Endothelial cell of umbilical vein (primary cell): ENCODE measurements around the gene METTL24. TPM values are rescaled to one million over a fixed set of nuclear protein-coding genes. Genes with fewer than 3 reads are reported as not detected.

Source experiments
- BruUV-seq: library from RNA; stranded (reverse); fragments of 400-500 nt; replicated peaks from 2 replicates; lab custom pipeline; 2021; lab: Mats Ljungman, UMichigan
- CTCF ChIA-PET: fragments of 300-600, 350-600 bp; sonication (Branson Sonifier 250); formaldehyde crosslinking; loops from one replicate; lab custom pipeline; 2021; ENCODE audit warnings: antibody characterized with exemption, inconsistent platforms; lab: Charles Lee
- POLR2A ChIA-PET: fragments of 300-600, 350-600 bp; sonication (Branson Sonifier 250); formaldehyde crosslinking; loops from one replicate; lab custom pipeline; 2021; ENCODE audit warnings: antibody characterized with exemption, inconsistent platforms; lab: Charles Lee
- DNase-seq: peaks from one replicate; pipeline ENCODE4 v3.0.0-alpha.2; 2011; ENCODE audit warnings: low read depth, low spot score
- FAIRE-seq: peaks from 2 replicates; lab custom pipeline; 2011; peaks lifted over from hg19 to GRCh38; lab: Jason Lieb, UNC
- H2AFZ ChIP-seq: 2 replicates; pipeline ENCODE4 v1.6.0; 2012; ENCODE audit warnings: low read depth, low read length, control low read depth, inconsistent platforms
- H3K27ac ChIP-seq: 2 replicates; pipeline ENCODE4 v1.5.1; 2011; ENCODE audit warnings: low read depth, mild to moderate bottlenecking, control low read depth, low read length, moderate library complexity; ENCODE audit not compliant: insufficient read depth
- H3K27me3 ChIP-seq, 2 experiments: 2 replicates each; pipeline versions ENCODE4 v1.6.0 to v1.6.1; 2011; ENCODE audit warnings: low read length in 2 of 2, mixed read lengths in 1 of 2; ENCODE audit not compliant: control insufficient read depth in 2 of 2, insufficient read depth in 2 of 2
- H3K36me3 ChIP-seq, 2 experiments: 2 replicates in 1 of 2; 3 replicates in 1 of 2; pipeline ENCODE4 v1.5.1; 2011; ENCODE audit warnings: low read length in 2 of 2, mild to moderate bottlenecking in 1 of 2, moderate library complexity in 1 of 2; ENCODE audit not compliant: control insufficient read depth in 2 of 2, insufficient read depth in 2 of 2; ENCODE audit errors: extremely low read depth in 1 of 2
- H3K4me1 ChIP-seq: 3 replicates; pipeline ENCODE4 v1.5.1; 2011; ENCODE audit warnings: mild to moderate bottlenecking, low read length; ENCODE audit not compliant: control insufficient read depth, insufficient read depth; ENCODE audit errors: extremely low read depth
- H3K4me2 ChIP-seq: 2 replicates; pipeline ENCODE4 v1.6.1; 2011; ENCODE audit warnings: low read length, control low read depth, mixed read lengths; ENCODE audit not compliant: insufficient read depth
- H3K4me3 ChIP-seq, 3 experiments: fragments of 200-600 bp in 1 of 3; sonication (generic), shearing (Covaris generic) in 1 of 3; replicated peaks in 1 of 3; 2 replicates each; pipeline ENCODE4 v1.5.1; 2011 to 2016; ENCODE audit warnings: control low read depth in 3 of 3, low read length in 3 of 3, mild to moderate bottlenecking in 2 of 3, inconsistent platforms in 1 of 3, low read depth in 1 of 3, moderate library complexity in 1 of 3; ENCODE audit not compliant: insufficient read depth in 1 of 3
- H3K79me2 ChIP-seq: 2 replicates; pipeline ENCODE4 v1.6.0; 2012; ENCODE audit warnings: low read length, inconsistent platforms; ENCODE audit not compliant: control insufficient read depth, insufficient read depth
- H3K9ac ChIP-seq: replicated peaks from 2 replicates; pipeline ENCODE3; 2011; ENCODE audit warnings: low read length, control low read depth; ENCODE audit not compliant: insufficient read depth; ENCODE audit errors: extremely low read depth
- H3K9me1 ChIP-seq: replicated peaks from 3 replicates; pipeline ENCODE4 v1.6.0; 2011; ENCODE audit warnings: mild to moderate bottlenecking, low read length; ENCODE audit not compliant: control insufficient read depth, insufficient read depth; ENCODE audit errors: extremely low read depth
- H3K9me3 ChIP-seq: replicated peaks from 2 replicates; pipeline ENCODE4 v1.5.1; 2012; ENCODE audit warnings: low read length, inconsistent platforms; ENCODE audit not compliant: control insufficient read depth, insufficient read depth
- H4K20me1 ChIP-seq: replicated peaks from 2 replicates; pipeline ENCODE3; 2011; ENCODE audit warnings: mild to moderate bottlenecking, low read length; ENCODE audit not compliant: control insufficient read depth, insufficient read depth; ENCODE audit errors: extremely low read depth
- EZH2 ChIP-seq: IDR thresholded peaks from 2 replicates; pipeline ENCODE4 v1.6.1; 2012; ENCODE audit warnings: borderline replicate concordance, low read depth, mild to moderate bottlenecking, moderate library complexity, low read length, inconsistent platforms; ENCODE audit not compliant: severe bottlenecking
- FOS ChIP-seq: IDR thresholded peaks from 2 replicates; pipeline ENCODE4 v1.6.1; 2011; ENCODE audit warnings: mild to moderate bottlenecking, low read length, moderate library complexity, borderline replicate concordance; ENCODE audit not compliant: insufficient read depth
- GATA2 ChIP-seq: IDR thresholded peaks from 2 replicates; pipeline ENCODE4 v1.7.0; 2011; ENCODE audit warnings: low read depth, mild to moderate bottlenecking, moderate library complexity, mixed read lengths, low read length; ENCODE audit not compliant: insufficient read length, insufficient read depth
- JUN ChIP-seq: IDR thresholded peaks from 2 replicates; pipeline ENCODE4 v1.6.1; 2011; ENCODE audit warnings: borderline replicate concordance, low read depth; ENCODE audit not compliant: insufficient read length, insufficient read depth
- MAX ChIP-seq: IDR thresholded peaks from 2 replicates; pipeline ENCODE4 v1.6.1; 2011; ENCODE audit not compliant: insufficient read depth, insufficient read length
- MYC ChIP-seq: IDR thresholded peaks from one replicate; pipeline ENCODE4 v1.6.1; 2011; ENCODE audit warnings: mild to moderate bottlenecking, low read depth, low read length
- POLR2A ChIP-seq: IDR thresholded peaks from 2 replicates; pipeline ENCODE4 v1.6.1; 2012; ENCODE audit warnings: low read depth, mild to moderate bottlenecking, control low read depth, low read length
- POLR2AphosphoS5 ChIP-seq: IDR thresholded peaks from 2 replicates; pipeline ENCODE4 v1.6.1; 2012; ENCODE audit warnings: low read depth, mild to moderate bottlenecking, control low read depth, low read length, moderate library complexity; ENCODE audit not compliant: insufficient read depth
- dilution Hi-C: fragments of 300-500 bp; cut with MboI; formaldehyde crosslinking; loops from one replicate; pipeline ENCODE4 v1.15.0; 2019; ENCODE audit warnings: low sequenced_read_pairs; ENCODE audit not compliant: extremely low pct_ligation_motif_present
- intact Hi-C: fragments of 100-400 bp; cut with micrococcal nuclease; formaldehyde crosslinking; loops from one replicate; pipeline ENCODE4 v1.10.0; 2022
- polyA plus RNA-seq, 4 experiments: library from polyadenylated mRNA; depleted of rRNA in 3 of 4; stranded (reverse) in 3 of 4; unstranded in 1 of 4; fragments of >200 nt; gene quantifications; 2 replicates each; pipeline versions ENCODE4 v1.2.1 to v1.2.3, GENCODE V29; 2011 to 2012; ENCODE audit warnings: missing spikeins in 1 of 4
- total RNA-seq: library from RNA; stranded (reverse); gene quantifications from 2 replicates; pipeline ENCODE4 v1.2.3, GENCODE V29; 2021
- TF ChIP-seq, protein P1 (sequence below), 2 donors: IDR thresholded peaks; 1 replicate in 1 of 2; 2 replicates in 1 of 2; pipeline ENCODE4 v1.5.1; 2011; ENCODE audit warnings: low read length in 2 of 2, mild to moderate bottlenecking in 2 of 2, moderate library complexity in 2 of 2, control low read depth in 1 of 2, inconsistent platforms in 1 of 2, low read depth in 1 of 2; ENCODE audit not compliant: insufficient read depth in 1 of 2; ENCODE audit errors: extremely low read depth in 1 of 2

METTL24 gene
- total and polyA plus RNA-seq, 2 donors (not counting 3 experiments of a cell fraction or from before 2014, with no cell fraction given): not detected

- Histone ChIP-seq H2AFZ (no peak overlapping the region), H3K36me3 (no peaks in the 10 kb centered on the region), H3K27me3 (peaks cover 7% of the 10 kb centered on the region in 2 experiments), H3K9ac (no peak overlapping the region), H4K20me1 (no peaks in the 10 kb centered on the region), H3K9me3 (no peaks in the 10 kb centered on the region), H3K27ac (no peak overlapping the region), H3K4me3 (no peak overlapping the region), H3K79me2 (no peaks in the 10 kb centered on the region), H3K4me1 (no peaks in the 10 kb centered on the region), H3K9me1 (no peaks in the 10 kb centered on the region), H3K4me2 (no peak overlapping the region)
- no peak for TF ChIP-seq GATA2
- TF ChIP-seq JUN: no peak
- no peak for TF ChIP-seq MAX
- no peak for TF ChIP-seq MYC
- TF ChIP-seq EZH2: no peak
- TF ChIP-seq, protein P1, sequence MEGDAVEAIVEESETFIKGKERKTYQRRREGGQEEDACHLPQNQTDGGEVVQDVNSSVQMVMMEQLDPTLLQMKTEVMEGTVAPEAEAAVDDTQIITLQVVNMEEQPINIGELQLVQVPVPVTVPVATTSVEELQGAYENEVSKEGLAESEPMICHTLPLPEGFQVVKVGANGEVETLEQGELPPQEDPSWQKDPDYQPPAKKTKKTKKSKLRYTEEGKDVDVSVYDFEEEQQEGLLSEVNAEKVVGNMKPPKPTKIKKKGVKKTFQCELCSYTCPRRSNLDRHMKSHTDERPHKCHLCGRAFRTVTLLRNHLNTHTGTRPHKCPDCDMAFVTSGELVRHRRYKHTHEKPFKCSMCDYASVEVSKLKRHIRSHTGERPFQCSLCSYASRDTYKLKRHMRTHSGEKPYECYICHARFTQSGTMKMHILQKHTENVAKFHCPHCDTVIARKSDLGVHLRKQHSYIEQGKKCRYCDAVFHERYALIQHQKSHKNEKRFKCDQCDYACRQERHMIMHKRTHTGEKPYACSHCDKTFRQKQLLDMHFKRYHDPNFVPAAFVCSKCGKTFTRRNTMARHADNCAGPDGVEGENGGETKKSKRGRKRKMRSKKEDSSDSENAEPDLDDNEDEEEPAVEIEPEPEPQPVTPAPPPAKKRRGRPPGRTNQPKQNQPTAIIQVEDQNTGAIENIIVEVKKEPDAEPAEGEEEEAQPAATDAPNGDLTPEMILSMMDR (IDR thresholded peaks at IDR 0.05; ENCODE audit: extremely low read depth in 1 of 2, insufficient read depth in 1 of 2, low read depth in 1 of 2, low read length in 2 of 2): no peak
- TF ChIP-seq POLR2A: no peak
- TF ChIP-seq POLR2AphosphoS5: no peak
- no peak for TF ChIP-seq FOS
- dilution Hi-C loops: no loop called here
- BruUV-seq: no TSS peak
- ChIA-PET CTCF (interaction anchor here (1.9 kb wide), 1 partner anchor 25 kb away, joined by 5 read pairs; no protein-coding TSS in a partner anchor), POLR2A (no interaction called here)
- intact Hi-C loops: no loop called here
- FAIRE-seq (no peak), DNase-seq (no peak)
These were observed 38.3 kb downstream of the METTL24 start for GRCh38 chr6:110319843-110320242.
